Measurements from ENCODE around the gene QRSL1. TPM values are rescaled to one million over a fixed set of nuclear protein-coding genes. Genes with fewer than 3 reads are reported as not detected.
"Not testable (repeated sequence)": the region's sequence is repeated elsewhere in the genome, so short reads cannot be mapped to it uniquely, and the experiment has no call there.

The QRSL1 gene, protein sequence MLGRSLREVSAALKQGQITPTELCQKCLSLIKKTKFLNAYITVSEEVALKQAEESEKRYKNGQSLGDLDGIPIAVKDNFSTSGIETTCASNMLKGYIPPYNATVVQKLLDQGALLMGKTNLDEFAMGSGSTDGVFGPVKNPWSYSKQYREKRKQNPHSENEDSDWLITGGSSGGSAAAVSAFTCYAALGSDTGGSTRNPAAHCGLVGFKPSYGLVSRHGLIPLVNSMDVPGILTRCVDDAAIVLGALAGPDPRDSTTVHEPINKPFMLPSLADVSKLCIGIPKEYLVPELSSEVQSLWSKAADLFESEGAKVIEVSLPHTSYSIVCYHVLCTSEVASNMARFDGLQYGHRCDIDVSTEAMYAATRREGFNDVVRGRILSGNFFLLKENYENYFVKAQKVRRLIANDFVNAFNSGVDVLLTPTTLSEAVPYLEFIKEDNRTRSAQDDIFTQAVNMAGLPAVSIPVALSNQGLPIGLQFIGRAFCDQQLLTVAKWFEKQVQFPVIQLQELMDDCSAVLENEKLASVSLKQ
- polyA plus RNA-seq (ENCODE audit: insufficient read length) = 13.8 TPM

DNA sequence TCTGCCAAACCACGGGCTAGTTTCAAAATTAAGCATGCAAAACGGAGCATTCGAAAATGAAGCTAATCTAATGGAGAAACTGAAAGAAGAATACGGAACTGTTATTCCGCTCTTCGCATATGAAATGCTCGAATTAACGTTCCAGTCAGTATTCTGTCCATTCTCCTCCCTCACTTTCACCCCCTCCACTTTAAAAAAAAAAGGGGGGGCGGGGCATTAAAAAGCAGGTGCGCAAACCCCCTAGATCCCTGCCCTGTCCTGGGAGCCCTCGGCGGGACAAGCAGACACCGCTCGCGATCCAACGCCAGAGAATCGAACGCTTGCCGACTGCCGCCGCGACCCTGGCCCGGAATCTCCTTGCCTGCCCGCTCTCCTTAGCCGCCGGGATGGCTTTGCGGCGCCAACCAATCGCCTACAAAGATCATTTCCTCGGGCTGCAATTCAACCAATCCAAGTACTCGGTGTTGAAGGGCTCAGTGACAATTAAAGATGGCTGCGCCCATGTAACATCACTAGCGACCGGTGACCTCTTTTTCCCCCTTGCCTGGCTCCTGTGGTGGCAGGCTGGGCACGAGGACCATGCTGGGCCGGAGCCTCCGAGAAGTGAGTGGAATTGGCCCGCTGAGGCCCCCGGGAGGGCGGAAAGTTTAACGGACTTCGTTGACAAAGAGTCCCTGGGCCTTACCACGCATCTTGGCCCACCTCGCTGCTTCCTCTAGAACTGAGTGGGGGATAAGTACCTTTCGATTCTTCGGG is at the start of gene QRSL1, which contains the start of gene RTN4IP1:
Gene QRSL1, plus strand, starts transcription at position 476 of the 756 bp plus-strand sequence. Its CDS starts 104 bp downstream, at position 580.
Gene RTN4IP1, minus strand, starts transcription at position 396 of the 756 bp plus-strand sequence. CDS start 477 bp downstream, outside the sequence.
- peak; percentile 96 for DNase-seq

DNA sequence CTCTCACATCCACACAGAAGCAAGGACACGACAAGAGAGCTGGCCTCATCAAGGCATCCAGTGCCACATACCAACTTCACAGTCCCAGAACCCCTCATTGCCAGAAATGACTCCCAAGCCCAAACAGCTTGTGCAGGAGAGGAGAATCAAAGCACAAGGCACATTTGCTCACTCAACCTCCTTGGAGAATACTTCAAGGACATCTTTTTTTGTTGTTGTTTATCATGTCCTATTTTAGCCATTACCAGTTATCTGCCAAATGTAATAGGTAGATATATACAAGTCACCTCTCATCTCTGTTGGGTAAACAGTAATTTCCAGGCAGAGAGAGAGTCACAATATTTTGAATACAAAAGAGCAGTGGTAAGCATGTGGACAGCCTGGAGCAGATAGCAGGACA is 47.9 kb upstream of the QRSL1 start:
- no peak for DNase-seq

DNA sequence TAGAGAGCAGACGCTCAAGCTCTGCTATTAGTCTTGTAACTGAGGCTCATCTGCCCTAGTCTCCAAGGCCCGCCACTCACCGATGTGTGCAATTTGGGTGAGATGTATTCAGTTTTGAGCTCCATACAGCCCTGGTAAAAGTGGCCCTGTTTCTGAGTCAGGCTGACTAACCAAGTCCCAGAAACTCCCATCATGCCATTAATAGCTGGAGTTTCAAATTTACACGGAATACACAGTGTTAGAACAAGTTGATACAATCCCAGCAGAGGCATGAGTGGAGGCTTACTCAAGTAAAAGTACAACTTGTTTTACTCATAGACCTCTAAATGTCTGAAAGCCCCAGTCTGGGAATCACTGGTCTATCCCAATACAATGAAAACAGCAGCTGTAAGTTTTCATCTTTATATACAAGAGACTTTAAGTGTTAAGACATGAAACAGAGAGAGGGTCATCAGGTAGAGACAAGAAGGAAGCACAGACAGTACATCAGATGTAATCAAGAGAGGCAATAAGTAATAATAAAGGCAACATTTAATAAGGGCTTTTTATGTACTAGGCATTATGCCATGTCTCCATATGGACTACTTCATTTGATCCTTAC is 42.5 kb upstream of the QRSL1 start:
- no peak for DNase-seq

DNA sequence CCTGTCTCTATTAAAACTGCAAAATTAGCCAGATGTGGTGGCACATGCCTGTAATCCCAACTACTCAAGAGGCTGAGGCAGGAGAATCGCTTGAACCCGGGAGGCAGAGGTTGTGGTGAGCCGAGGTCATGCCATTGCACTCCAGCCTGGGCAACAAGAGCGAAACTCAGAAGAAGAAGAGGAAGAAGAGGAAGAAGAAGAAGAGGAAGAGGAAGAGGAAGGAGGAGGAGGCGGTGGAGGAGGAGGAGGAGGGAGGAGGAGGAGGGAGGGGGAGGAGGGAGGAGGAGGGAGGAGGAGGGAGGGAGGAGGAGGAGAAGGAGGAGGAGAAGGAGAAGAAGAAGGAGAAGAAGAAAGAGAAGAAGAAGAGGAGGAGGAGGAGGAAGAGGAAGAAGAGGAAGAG is 40.4 kb upstream of the QRSL1 start:
- not testable (repeated sequence) for DNase-seq

DNA sequence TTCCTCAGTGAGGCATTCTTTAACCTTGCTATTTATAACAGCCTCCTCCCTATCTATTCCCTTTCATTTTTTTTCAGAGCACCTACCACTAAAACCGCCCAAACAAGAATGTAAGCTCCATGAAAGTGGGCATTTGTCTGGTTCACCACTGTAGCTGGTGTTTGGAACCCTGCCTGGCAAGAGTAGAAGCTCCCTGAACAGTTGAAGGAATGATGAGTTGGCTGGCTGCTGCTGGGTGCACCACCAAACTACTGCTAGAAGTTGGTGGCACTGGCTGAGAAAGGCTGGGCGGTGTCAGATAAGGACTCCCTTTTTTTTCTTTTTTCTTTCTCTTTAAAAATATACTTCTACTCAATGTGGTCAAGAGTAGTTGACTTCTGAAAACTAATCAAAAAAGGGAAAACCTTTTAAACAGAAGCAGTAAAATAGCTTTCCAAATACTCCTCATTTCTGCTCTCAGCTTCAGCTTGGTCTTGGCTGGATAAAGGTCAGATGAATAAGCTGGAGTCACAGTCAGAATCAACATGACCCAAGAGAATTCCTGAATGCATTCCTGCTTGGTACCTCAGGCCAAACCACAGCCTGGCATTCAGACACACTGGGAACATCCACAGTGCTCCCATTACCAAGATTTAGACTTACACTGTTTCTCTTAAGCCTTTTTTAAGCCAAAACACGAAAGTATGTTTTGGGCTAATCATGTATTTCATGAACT is 38.1 kb upstream of the QRSL1 start:
- DNase-seq = no peak

DNA sequence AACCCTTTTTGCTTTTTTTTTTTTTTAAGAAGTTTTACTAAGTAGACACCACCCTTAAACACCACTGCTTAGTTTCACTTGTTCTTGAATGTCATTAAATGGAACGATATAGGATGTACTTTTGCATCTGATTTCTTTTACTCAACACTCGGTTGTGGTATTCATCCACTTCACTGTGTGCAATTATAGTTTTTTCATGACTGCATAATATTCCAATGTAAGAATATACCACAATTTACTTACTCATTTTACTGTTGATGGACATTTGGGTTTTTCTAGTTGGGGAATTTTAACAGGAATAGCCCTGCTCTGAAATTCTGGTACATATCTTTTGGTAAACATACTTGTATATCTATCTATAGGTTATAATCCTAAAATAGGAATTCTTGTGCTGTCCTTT is 29.9 kb upstream of the QRSL1 start:
- DNase-seq = no peak

DNA sequence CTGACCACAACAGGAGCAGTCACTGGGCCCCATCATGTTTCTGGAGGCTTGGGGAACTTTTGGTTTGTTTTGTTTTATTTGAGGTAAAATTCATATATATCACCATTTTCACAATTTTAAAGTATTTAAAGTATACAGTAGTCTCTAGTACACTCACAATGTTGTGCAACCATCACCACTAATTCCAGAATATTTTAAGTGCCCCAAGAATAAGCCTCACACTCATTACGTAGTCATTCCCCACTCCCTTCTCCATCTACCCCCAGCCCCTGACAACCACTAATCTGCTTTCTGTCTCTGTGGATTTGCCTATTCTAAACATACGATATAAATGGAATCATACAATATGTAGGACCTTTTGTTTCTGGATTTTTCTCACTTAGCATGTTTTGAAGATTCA is 29.0 kb upstream of the QRSL1 start:
- no peak for DNase-seq

DNA sequence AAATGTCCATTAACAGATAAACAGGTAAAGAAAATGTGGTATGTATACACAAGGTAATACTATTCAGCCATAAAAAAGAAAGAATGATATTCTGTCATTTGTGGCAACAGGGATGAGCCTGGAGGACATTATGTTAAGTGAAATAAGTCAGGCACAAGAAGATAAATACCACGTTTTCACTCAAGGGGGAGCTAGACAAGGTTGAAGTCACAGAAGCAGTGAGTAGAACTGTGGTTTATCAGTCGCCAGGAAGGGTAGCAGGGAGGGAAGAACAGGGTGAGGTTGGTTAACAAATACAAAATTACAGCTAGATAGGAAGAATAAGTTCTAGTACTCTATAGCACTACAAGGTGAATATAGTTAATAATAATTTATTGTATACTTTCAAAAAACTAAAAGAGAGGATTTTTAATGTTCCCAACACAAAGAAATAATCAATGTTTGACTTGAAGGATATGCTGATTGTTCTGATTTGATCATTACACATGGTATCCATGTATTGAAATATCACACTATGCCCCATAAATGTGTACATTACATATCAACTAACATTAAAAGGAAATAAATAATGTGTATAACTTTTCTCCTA is 21.2 kb upstream of the QRSL1 start:
- DNase-seq = peak; percentile 26

DNA sequence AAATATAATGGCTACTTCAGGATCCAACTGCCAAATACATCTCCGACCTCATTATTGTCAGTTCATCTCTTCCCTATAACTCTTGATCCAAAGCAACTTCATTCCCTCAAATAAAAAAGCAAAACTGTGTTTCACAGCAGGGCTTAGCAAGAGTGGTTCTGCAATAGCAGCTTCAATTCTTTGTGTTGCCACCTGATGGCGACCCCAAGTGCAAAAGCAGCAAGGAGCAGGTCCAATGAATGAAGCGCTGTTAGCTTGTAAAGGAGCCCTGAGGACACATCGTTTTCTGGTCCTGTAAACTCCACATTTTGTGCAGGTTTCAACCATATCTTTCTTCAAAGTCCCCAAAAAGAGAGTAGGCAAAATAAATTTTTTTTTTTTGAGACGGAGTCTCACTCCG is 19.7 kb upstream of the QRSL1 start:
- DNase-seq = peak; percentile 12

DNA sequence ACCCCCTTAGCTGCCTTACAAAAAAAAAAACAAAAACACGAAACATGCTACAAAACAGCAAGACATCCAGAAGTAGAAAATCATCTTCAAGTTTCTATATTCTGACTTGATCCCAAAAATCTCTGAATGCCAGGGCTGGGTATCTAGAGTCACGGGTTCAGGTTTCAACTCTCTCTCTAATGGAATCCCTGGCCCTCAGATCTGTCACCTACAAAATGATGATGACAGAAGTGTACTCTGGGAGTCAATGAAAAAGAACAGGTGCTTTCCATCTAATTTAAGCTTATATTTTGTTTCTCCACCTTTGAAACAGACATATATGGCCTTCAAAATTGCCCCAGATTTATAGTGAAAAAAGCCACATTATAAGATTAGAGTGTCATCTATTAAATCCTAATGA is 18.3 kb upstream of the QRSL1 start:
- no peak for DNase-seq

DNA sequence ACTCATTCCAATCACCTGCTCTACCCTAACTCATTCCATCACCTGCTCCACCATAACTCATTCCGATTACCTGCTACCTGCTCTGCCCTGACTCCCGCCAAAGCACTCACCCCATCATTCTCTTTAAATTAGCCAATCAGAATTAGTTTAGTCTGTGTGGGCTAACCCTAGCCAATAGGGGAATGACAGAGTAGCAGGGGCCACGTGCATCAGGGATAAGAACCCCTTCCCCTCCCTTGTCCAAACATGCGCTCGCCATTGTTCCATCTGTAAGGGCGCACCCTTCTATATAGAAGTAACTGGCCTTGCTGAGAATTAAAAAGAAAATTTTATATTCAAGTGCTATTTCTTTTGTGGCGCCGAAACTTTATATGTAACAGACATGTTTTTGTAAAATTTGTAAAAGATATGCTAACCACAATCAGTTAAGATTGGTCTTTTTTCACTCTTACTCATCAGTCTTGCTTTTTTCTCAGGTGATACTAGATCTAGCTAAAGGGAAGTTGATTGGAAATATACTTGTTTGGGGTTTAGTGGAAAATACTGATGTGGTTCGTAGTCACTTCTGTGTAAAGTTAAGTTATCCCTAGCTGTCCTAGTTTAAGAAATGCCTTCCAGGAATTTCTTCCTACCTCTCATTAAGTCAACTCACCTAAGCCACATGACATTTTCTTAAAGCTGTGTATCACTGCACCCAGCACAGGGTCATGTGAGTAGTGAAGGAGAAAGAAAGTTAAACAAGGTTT is 16.5 kb upstream of the QRSL1 start:
- DNase-seq = no peak

DNA sequence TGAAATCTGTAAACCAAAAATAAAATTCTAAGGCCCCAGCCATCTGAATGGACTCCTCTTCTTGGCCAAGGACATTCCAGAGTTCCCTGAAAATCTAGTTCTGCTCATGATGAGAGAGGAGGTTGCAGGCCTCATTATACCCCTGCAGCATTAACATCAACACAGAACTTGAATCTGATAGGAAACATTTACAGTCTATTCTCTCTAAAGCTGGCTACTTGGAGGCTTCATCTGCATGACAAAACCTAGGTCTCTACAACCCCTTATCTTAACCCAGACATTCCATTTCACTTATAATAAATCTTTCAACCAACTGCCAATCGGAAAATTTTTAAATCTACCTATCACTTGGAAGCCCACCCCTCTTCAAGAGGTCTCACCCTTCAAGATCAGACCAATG is 15.8 kb upstream of the QRSL1 start:
- DNase-seq = no peak

DNA sequence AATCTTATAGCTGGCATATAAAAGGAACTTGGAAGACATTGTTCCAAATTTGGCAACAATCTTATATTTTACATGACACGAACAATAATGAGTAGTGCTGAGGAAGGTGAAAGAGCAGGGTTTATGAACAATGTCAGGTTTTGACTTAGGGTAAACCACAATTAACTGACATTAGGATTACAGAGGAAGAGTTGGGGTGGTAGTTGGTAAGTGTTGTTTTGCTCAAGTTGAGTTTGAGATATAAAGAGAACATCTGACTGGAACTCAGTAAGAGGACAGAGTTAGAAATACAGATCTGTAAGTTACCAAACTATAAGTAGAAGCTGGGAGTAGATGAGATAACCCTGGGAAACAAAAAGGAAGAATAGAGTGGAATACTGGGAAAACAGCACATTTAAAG is 15.2 kb upstream of the QRSL1 start:
- DNase-seq = no peak

DNA sequence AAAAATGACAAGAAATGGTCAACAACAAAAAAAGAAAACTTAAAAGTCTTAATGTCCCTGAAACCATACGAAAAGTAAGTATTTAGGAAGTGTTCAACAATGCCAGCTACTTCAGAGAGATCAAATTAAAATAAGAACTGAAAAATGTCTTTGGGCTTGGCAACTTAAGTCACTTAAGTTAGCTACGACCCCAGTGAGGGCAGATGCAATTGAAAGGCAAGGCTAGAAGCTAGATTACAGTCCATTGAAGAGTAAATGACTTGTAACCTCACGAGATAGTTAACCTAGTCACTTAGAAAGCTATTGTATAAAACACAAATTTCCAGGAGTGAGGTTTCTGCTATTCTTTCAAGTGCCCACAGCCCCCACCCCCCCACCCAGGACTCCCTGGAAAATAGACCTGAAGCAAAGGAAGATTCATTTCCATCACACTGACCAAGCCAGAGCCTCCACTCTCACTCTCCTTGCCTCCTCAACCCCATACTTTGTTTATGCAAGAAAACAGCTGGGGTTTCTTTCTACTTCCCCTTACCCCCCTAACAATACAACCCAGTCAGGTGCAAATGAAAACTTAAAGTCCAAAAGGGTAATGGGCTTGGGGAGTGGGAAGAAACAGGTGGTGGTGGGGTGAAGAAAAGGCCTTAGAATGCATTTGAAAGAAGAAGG is 14.7 kb upstream of the QRSL1 start:
- DNase-seq = no peak

DNA sequence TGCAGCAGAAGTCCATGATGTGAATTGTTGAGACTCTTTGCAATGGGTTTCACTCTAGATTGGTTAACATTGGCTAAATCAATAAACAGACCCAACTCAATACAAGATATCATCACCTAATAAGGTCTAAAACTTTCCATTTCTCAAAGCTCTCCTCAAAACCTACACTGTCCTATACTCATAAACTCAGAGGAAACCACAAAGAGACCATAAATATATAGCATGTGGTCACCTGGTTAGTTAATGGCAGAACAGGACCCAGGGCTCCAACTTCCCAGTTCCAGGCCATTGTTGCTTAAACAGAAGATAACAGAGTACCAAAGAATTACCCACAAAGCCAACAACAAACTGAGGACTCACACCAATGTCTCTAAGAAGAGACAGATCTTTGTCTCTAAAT is 12.1 kb upstream of the QRSL1 start:
- DNase-seq = no peak

DNA sequence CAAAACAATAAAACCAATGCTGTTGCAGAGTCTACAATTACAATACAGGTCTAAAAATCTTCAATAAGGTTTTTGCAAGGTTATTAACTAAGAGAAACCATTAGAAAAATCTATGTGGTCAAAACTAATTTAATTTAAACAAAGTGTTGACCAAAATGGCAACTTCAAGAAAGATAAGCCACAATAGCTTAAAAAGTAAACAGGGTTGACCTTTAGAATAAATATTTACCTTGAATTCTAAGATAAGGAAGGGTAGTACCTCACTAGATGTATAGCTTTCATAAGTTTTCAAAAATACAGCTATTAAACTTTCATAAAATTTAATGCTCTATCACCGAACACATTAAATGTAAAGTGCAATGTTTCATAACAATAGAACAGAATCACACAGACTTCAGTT is 11.5 kb upstream of the QRSL1 start:
- no peak for DNase-seq

DNA sequence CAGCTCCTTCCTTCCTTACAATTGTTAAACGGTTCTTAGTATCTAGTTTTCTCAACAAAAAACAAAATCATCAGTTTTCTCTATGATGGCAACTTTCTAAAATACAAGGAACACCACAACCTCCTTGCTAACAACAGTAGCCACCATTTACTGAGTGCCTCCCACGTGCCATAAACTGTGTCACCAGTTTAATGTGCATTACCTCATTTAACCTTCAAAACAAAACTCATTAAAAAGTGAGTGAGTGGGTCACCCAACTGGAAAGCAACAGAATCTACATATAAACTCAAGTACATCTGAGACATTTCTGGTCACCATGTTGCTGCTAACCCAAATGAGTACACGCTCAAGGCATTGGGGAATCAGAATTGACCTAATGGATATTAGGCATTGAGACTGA is 11.1 kb upstream of the QRSL1 start:
- no peak for DNase-seq

DNA sequence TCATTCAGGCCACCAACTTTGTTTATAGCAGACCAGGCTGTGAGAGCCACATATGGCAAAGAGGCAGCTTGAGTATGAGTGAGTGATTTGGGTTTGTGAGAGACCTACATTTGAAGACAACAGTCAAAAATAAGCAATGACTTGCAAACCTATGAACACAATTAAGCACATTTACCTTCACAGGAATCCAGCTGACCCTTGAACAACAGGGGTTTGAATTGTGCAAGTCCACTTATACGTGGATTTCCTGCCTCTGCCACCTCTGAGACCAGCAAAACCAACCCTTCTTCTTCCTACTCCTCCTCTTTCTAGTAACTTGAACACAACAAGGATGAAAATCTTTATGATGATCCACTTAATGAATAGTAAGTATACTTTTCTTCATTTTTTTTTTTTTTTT is 10.2 kb upstream of the QRSL1 start:
- DNase-seq = no peak

DNA sequence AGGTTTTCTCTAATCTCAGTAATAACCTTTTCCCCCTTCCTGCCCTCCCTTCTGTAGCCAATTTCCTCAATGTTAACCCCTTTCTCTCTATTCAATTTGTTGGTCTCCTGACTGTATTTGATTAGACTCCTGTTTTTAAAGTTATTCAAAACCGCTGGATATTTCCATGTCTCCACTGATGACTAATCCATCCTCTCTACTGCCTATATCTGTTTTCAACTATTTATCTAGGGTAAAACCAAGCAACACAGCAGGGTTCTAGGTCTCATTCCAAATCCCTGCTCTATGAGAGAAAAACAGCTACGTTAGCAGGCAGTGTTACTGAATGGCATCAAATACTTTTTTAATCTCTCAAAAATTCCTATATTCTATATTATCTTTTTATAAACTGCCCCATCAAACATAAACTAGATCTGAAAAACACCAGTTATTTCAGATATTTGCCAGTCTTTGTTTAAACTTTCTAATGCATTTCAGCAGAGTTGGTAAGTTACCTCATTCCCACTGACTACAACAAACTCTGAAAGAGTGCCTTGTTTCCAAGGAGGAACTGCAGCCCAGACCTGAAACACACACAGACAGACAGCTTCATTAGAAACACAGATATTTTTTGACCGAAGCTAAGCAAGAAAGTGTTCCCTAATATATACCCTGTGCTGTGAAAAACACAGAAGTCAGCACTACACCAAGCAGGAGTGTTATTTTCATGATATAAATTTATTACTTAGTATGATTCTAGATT is 8.3 kb upstream of the QRSL1 start:
- DNase-seq = no peak

DNA sequence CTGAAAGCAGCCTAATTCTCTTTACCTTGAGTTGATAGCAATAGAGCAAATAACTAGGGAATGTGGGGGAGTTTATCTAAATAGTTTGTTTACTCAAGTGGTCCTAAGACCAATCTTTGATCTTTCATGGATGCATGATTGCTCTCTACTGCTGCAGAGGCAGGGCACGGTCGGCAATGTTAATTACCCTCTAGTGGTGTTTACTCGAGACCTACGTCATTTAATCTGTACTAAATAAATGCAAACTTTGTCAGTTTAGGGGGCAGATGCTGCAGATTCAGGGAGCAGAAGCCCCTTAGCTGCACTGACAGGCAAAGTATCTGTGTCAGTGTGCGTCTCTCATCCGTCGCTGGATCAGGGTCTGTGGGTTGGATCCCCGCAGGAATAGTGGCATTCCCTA is 7.0 kb upstream of the QRSL1 start:
- DNase-seq = no peak
